ENCODE results near the gene CTBP1.

CTBP1 gene

DNA sequence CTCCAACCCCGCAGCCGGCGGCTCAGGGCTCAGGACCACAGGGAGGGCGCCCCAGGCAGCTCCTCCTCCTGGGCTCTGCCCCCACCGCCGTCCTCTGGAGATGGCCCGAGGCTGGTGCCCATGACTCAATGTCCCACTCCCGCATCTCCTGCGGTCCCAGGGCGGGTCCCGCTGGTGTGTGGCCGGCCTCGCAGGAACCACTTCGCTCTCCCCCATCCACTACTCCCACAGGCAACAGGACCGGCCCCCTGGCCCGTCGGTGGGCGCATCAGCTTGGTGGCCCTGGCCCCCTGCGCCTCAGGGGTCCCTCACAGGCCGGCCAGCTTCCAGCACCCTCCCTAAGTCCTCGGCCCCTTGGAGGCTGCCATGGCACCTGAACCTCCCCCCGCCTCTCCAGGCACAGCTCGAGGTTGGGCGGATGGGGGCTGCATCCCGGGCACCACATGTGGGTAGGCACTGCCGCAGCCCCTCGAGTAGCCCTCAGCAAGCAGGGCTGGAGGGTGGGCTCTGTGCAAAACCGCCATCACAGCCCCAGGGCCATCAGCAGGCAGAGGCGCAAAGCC is 53.7 kb downstream of the CTBP1 start:
- no peak for DNase-seq (ENCODE audit: low spot score)

DNA sequence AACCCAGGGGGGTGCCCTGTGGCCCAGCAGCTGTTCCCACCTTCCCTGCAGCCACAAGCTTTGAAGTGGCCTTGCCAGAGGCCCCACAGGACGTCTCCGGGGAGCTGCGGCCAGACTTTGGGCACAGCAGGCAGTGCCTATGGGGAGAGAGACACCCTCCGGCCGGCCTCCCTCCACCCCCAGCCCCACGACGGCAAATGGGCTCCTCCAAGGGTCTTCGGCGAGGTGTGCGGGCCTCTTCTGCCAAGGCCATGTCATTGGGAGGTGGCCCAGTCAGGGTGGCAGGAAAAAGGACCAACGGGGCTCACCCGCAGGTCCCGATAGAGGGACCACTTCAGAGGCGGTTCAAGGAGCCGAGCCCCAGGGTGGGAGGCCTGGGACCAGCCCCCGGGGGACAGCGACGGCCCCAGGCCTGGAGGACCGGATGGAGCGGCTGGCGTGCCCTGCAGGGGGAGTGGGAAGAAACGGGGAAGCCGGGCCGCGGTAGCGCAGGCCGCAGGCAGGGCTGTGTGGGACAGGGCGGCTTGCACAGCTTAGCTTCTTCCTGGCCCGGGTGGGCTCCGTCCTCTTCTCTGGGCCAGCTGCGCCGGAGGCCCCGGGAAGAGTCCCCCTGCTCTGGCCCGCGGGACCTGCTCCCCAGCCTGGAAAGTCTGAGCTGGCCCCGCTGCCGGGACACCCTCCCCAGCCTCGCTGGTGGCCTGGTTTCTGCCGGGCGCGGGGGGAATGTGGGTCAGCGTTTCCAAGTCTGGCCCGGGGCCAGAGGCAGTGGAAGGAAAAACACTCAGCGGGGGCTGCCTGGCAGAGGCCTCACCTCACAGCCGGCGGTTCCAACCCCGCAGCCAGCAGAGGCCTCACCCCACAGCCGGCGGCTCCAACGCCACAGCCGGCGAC is 54.7 kb downstream of the CTBP1 start:
- DNase-seq (ENCODE audit: low spot score): peak; percentile 55

DNA sequence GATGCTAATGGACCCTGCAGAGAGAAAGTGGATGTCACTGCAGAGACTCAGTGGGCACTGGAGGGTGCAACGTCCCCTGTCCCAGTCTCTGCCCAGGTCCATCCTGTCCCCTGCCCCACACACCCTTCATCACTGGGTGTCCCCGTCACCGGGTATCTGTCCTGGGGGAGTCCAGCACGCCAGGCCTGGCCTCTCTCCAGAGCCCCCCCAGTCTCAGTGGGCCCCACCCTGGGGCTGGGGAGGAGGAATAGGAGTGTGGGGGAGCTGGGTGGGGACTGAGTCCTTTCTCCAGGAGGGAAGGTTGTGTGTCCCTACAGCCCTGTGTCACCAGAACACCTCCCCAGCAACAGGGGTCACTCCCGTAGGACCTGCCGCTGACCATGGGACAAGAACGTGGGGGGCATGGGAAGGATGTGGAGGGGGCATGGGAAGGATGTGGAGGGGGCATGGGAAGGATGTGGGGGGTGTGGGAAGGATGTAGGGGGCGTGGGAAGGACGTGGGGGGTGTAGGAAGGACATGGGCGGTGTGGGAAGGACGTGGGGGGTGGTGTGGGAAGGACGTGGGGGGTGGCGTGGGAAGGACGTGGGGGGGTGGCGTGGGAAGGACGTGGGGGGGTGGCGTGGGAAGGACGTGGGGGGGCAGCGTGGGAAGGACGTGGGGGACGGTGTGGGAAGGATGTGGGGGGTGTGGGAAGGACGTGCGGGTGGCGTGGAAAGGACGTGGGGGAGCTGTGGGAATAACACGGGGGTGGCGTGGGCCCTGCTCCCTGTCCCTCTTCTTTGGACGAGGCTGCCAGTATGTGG is 55.5 kb downstream of the CTBP1 start:
- no peak for DNase-seq (ENCODE audit: low spot score)

DNA sequence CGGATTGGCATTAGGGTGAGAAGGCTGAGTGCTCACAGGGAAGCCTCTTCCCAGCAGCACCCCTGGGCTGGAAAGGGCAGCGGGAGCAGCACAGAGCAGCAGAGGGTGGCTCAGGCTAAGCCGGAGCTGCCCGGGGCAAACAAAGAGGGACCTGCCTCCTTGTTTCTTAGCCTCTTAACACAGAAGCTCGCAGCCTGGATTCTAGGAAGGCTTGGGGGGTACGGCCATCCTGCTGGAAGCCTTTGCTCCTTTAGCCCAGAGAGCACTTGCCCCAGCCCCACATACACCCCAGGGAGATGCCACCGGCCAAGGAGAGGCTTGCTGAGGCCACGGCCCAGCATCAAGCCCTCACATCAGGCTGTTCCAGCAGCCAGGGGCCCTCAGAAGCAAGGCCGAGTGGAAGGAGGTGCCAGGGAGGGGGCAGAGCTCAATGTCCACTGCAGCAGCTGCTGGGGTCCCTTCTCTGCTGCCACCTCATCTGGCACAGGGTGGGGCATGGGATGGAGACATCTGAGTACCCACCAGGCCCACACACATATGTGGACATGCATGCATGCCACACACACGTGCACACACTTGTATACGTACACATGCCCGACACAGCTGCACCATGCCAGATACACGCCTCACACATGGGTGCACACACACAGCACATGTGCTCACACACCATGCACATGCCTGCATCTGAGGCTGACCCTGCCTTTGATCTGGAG is 56.3 kb downstream of the CTBP1 start:
- DNase-seq (ENCODE audit: low spot score): no peak

DNA sequence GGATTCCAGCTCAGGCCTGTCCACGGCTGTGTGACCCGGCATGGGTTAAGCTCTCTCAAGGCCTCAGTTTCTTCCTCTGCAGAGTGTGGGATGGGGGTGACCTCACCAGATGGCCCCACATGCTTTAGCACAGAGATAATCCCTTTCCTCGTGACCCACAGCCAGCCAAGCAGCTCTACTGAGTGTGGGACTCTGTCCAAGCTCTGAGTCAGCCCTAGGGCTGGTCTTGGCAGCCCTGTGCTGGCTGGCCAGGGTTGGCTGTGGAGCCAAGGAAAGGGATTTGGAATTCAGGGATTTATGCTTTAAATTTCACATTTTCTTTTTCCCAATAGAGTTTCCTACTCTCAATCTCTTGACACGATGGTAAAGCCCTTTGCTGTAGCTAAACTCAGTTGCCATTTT is 56.8 kb downstream of the CTBP1 start:
- peak; percentile 93 for DNase-seq (ENCODE audit: low spot score)

DNA sequence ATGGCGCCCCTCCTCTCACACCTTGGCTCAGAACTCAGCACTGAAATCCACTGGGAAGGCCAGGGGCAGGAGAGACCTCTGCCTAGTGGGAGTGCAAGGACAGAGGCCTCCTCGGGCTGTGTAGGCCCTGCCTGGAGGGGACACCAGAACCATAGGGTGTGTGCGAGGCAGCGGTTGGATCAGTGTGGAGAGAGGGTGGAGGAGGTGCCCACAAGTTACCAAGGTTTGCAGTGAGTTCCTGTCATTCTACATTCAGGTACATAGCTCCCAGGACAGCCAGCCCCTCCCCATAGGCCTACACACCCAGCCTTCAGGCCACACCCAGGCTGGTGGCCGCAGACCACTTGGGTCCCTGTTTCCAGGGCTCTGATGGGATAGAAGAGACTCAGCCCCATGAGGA is 57.3 kb downstream of the CTBP1 start:
- no peak for DNase-seq (ENCODE audit: low spot score)

DNA sequence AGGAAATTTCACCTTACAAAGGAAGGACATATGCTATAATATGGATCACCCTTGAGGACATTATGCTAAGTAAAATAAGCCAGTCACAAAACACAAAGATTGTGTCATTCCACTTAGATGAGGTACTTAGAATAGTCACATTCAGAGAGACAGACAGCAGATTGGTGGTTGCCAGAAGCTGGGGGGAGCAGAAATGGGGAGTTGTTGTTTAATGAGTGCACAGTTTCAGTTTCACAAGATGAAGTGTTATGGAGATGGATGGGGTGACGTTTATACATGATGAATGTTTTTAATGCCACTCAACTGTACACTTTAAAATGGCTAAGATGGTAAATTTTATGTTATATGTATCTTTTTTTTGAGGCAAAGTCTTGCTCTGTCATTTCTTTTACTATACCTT is 61.7 kb downstream of the CTBP1 start:
- no peak for DNase-seq (ENCODE audit: low spot score)

DNA sequence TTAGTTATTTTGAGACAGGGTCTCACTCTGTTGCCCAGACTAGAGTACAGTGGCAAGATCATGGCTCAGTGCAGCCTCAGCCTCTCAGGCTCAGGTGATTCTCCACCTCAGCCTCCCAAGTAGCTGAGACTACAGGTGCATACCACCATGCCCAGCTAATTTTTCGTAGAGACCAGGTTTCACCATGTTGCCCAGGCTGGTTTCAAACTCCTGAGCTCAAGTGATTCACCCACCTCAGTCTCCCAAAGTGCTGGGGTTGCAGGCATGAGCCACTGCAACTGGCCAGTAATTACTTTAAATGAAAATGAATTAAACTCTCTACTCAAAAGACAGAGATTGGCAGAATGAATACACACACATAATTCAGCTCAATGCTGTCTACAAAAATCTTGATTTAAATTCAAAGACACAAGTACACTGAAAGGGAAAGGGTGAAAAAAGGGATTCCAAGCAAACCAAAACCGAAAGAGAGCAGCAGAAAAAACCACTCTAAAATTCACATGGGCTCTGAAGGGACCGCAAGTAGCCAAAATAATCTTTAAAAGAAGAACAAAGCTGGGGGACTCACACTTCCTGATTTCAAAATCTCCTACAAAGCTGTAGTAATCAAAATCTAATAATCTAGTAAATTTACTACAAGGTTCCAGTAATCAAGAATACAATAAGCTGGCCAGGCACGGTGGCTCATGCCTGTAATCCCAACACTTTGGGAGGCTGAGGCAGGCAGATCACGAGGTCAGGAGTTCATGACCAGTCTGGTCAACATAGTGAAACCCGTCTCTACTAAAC is 64.8 kb downstream of the CTBP1 start:
- no peak for DNase-seq (ENCODE audit: low spot score)

DNA sequence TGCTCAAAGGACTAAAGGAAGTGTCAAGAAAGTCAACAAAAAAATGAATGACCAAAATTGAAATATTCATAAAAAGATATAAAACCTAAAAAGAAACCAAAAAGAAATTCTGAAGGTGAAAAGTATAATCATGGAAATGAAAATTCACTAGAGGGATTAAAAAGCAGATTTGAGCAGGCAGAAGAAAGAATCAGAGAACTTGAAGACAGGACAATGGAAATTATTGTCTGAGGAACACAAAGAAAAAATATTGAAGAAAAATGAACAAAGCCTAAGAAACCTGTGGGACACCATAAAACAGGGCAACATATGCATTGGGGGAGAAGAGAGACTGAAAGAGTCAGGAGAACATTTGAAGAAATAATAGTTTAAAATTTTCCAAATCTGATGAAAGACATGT is 66.6 kb downstream of the CTBP1 start:
- DNase-seq (ENCODE audit: low spot score): no peak

DNA sequence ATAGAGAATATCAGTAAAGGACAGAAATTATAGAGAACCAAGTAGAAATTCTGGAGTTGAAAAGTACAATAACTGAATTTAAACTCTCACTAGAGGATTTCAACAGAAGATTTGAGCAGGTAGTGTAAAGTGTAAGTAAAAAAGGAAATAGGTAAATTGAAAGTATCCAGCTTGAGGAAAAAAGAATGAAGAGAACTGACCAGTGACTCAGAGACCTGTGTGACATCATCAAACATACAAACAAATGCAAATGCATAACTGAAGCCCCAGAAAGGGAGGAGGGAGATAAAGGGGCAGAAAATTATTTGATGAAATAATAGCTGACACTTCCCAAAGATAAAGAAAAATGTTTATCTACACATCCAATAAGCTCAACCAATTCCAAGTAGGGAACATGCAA is 68.3 kb downstream of the CTBP1 start:
- DNase-seq (ENCODE audit: low spot score): no peak

DNA sequence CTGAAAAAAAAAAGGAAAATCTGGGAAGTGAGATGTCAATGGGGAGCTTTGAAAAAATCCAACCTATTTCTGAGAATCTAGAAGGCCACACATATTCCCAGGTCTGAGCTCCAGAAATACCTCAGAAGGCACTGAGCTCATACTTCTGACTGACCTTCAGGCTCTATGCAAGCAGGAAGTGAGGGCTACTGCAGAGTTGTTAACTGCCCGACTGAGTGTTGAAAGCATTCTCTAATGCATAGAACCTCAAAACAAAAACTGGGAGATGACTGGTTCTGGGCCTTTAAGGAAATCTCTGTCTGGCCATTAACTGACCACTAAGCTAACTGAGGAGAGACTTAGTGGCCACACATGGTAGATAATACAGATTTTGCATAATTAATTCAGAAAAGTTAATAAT is 69.0 kb downstream of the CTBP1 start:
- no peak for DNase-seq (ENCODE audit: low spot score)

DNA sequence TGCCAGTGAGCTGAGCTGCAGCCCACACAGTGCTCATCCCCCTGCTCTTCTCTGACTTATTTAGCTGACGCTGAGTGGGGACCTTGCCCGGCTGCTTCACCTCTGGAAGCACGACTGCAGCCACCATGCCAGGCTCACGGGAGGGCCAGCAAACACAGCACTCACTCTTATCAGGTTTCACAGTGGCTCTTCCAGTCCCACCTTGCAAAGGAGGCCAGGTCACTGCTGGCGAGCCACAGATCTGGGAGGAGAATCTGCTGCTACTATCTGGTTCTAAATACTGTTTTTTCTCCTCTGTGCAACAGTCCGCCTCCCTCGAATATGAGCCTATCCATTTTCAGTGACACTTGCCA is 69.9 kb downstream of the CTBP1 start:
- DNase-seq (ENCODE audit: low spot score): no peak

DNA sequence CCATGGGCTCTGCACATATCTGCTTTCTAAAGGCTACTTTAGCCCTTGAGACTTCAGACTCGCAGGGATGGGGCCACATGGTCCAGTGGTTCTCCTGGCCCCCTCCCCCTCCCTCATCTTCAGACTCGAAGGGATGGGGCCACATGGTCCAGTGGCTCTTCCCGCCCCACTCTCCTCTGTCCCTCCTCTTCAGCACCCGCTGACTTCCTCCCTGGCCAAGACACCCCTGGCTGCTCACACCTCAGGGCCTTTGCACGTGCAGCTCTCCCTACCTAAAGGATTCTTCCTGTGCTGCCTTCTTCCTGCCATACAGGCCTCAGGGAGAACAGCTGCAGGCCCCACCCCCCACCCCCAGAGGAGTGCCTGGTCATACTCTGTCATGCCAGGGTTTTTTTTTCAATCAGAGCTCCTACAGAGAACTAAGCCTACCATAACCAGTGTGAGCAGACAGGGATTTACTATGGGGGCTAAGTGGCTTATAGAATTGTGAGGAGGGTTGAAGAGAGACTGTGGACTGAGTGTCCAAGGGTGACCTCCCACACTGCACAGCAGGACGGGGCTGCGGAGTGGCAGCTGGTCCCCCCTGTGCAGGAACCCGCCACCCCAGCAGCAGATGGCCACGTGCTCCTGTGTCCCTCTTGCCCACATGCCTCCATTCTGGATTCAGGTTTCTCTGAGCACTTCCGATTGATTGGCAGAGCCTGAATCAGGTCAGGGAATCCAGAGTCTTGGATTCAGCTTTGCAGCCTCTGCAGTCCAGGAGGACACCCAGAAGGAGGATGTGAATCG is 70.4 kb downstream of the CTBP1 start:
- no peak for DNase-seq (ENCODE audit: low spot score)

DNA sequence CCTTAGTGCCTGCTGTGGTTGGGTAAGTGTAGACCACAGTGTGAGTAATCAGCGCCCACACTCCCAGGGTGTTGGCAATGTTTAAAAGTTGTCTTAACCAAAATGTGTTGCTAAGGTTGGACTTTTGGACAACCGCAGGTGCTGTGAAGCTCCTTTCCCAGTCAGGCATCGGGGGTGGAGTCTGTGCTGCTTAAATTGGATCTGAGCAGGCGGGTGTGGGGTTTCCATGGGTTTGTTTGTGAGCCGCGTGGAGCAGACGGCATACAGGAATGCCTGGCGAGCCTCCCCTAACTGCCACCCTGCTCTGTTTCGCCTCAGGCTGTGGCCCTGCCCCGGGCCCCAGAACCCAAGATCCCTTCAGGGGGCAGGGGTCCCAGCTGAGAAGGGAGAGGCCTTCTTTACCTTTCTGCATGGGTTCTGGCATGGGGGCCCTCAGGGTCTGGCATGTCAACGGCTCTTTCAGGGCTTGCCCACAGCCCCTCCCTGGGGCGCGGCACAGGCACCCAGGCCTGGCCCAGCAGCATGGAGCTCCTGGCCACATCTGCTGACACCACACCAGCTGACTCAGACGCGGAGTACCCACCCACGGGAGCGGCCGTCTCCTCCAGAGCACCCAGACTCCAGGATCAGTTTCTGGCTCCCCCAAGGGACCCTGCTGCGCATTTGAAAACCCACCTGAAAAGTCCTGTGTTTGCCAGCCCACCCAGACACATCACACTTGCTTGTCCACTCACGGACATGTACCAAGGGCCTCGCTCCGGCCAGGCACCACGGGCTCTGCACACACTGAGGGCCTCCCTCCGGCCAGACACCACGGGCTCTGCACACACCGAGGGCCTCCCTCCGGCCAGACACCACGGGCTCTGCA is 71.4 kb downstream of the CTBP1 start:
- DNase-seq (ENCODE audit: low spot score): no peak

DNA sequence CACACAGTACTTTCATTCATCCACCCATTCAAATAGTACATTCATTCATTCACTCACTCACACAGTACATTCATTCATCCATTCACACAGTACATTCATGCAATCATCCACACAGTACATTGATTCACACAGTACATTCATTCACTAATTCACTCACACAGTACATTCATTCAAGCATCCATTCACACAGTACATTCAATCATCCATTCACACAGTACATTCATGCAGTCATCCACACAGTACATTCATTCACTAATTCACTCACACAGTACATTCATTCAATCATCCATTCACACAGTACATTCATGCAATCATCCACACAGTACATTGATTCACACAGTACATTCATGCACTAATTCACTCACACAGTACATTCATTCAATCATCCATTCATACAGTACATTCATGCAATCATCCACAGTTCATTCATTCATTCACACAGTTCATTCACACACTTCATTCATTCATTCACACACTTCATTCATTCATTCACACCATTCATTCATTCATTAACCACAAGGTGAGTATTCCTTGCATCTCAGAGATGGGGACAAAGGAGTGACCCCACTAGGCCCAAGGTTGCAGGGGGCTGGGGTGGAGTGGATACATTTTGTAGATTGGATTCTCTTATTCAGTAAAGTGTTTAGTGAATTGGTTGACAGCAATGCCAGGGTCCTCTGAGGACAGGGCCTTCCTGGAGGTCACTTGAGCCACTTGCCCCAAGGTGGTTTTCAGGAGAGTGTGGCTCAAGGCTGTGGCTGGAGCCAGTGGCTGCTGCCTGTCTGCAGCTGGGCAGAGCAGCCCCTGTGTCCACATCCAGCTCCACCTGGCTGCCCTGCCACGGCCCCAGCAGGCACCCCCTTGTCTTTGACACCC is 72.3 kb downstream of the CTBP1 start:
- no peak for DNase-seq (ENCODE audit: low spot score)

DNA sequence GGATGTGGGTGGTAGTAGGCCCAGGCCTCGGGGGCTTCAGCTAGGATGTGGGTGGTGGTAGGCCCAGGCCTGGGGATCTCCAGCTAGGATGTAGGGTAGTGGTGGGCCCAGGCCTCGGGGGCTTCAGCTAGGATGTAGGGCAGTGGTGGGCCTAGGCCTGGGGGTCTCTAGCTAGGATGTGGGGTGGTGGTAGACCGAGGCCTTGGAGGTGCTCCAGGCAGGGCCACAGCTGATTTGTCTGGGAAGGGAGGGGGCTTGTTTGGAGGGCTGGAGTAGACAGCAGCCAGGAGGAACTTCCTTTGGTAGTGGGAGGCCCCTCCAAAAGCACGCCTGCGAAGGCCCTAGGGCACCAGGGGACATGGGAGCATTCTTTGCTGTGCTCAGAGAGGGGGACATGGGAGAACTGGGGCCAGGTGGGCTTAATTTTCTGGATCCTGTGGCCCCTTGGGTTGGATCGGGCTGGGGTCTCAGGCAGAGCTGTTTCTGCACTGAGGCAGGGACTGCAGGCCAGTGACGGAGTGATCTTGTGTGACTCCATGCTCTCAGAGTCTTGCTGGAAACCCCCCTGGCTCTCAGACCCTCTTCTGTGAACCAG is 73.2 kb downstream of the CTBP1 start:
- no peak for DNase-seq (ENCODE audit: low spot score)

DNA sequence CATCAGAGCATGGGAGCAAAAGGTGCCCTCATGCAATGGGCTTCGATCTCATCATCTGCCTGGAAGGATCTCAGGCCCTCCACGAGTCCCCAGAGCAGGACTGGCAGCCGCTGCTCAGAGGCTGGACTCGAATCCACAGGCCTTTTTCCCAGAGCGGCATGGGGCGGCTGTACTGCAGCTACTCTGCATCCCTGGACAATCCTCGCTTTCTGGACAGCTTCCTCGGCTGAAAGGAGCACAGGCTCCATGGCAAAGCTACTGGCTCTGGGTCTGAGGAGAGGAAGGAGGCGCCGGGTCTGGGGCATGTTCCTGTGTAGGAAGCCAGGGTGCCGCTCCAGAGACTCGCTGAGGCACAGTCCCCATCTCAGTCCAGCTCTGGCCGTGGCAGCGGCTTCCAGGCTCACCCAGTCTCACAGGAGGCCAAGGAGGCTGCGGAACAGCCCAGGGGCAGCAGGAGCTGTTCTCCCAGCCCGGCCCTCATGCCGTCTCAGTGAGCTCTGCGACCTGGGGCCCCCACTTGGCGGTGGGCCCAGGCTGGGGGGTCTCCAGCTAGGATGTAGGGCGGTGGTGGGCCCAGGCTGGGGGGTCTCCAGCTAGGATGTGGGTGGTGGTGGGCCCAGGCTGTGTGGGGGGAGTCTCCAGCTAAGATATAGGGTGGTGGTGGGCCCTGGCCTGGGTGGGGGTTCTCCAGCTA is 73.8 kb downstream of the CTBP1 start:
- DNase-seq (ENCODE audit: low spot score): no peak

Measured in globus pallidus (tissue), 1 donor.